Psoas muscle (tissue), 8 donors: Measurements from ENCODE around the gene PLXNC1. TPM values are rescaled to one million over a fixed set of nuclear protein-coding genes. Genes with fewer than 3 reads are reported as not detected.

Source experiments
- ATAC-seq, 4 donors: fragments of 200-7000 bp; cut with Tn5 transposase; one replicate each; pipeline ENCODE4 v1.9.1; 2020; ENCODE audit warnings: moderate library complexity in 3 of 4, mild to moderate bottlenecking in 2 of 4
- DNase-seq, 2 donors: peaks; one replicate each; pipeline ENCODE4 v3.0.0-alpha.2; 2020
- H3K27ac ChIP-seq: fragments of 200-600 bp; one replicate; pipeline ENCODE4 v1.8.0; 2022
- H3K27me3 ChIP-seq, 3 donors: fragments of 200-600 bp in 1 of 3; one replicate each; pipeline versions ENCODE4 v1.6.1 to v1.8.0; 2013 to 2022; ENCODE audit warnings: low read length in 2 of 3, mild to moderate bottlenecking in 2 of 3, moderate library complexity in 1 of 3; ENCODE audit not compliant: insufficient read depth in 3 of 3
- H3K36me3 ChIP-seq, 2 donors: fragments of 200-600 bp in 1 of 2; one replicate each; pipeline versions ENCODE4 v1.6.1 to v1.8.0; 2013 to 2022; ENCODE audit warnings: low read depth in 1 of 2, mild to moderate bottlenecking in 1 of 2, moderate library complexity in 1 of 2; ENCODE audit not compliant: insufficient read depth in 1 of 2
- H3K4me1 ChIP-seq: fragments of 200-600 bp; one replicate; pipeline ENCODE4 v1.8.0; 2022
- H3K4me3 ChIP-seq: fragments of 200-600 bp; one replicate; pipeline ENCODE4 v1.8.0; 2022; ENCODE audit warnings: mild to moderate bottlenecking
- H3K9me3 ChIP-seq: fragments of 200-600 bp; one replicate; pipeline ENCODE4 v1.8.0; 2022
- WGBS, 3 donors: extraction: QIAGEN DNeasy Blood & Tissue Kit; methylation state at CpG; one replicate each; pipeline versions ENCODE4 v1.1.6 to v1.1.7; 2013; 5-methylcytosine and 5-hydroxymethylcytosine counted together
- intact Hi-C, 2 donors: fragments of 100-400 bp; cut with DNase I; formaldehyde crosslinking; loops; one replicate each; pipeline versions ENCODE4 v1.11.0 to v1.14.2; 2022
- polyA plus RNA-seq, 3 donors: library from polyadenylated mRNA; stranded (reverse); fragments of 200-250 nt; gene quantifications; one replicate each; pipeline ENCODE4 v1.2.3, GENCODE V29; 2013
- total RNA-seq, 4 donors: library from RNA; stranded (reverse); fragmentation: NEBNext Ultra II Directional in 2 of 4; extraction: Animal tissue kit (Norgen Biotek cat#: 25700) in 2 of 4; gene quantifications; one replicate each; pipeline versions ENCODE4 v1.2.1 to v1.2.4, GENCODE V29; 2021 to 2023
- TF ChIP-seq, protein P1 (sequence below): fragments of 200-600 bp; IDR thresholded peaks from one replicate; pipeline ENCODE4 v1.8.0; 2022; ENCODE audit warnings: antibody characterized with exemption
- donor health status: healthy with polysubstance abuse.
- donor health status: DM: no; HTN: no; CAD: no; lungs with moderate emphysema.
- donor health status: Bipolar disorder and iron deficiency.
- donor health status: healthy.
- donor health status: DM: yes; HTN: yes; CAD: no.
- donor health status: DM: no; HTN: no; CAD: no.
- donor health status: DM: no; HTN: no; CAD: no.
- donor health status: DM: yes; HTN: yes; CAD: no.

The PLXNC1 gene
- total and polyA plus RNA-seq, 7 donors = 0.18 to 4.0 (median 0.52) TPM

DNA sequence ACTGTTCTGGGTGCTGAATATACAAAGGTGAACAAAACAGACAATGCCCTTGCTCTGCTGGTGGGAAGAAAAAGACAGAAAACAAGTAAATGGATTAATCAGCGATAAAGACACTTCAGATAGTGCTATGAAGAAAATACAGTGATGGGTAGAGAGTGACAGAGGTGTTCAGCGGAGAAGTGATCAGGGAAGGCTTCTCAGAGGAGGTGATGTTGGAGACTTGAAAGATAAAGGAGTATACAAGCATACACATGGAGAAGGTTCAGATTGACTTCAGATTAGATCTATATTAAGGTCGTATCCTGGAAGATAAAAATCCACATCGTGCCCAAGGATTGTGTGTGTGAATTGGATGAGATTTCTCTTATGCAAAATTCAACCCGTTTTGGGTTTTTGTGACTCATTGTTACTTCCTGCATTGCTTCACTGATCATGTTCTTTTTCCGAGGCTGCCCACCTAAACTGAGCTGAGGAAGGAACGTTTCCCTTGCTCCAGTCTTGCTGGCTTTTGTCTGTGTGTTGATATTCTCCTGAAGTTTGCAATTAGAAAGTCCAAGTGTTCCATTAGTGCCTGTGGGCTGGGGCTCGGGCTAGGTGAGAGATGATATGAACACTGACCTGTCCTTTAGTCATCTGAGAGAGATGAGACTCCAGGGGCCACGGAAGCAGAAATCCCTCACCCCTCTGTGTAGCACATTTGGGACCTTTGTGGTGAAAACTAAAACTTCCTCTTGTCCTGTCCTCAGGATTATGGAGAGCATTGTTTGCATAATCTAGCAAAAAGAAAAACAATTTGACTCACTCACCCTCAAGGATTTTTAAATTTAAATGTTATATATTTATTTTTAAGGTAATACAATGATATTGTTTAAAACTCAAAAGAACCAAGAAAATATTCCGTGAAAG lies 27.6 kb downstream of the PLXNC1 start:
- WGBS, 3 donors = 68 to 69% (median 68%) methylated on average over 10 of the region's 10 CpGs

DNA sequence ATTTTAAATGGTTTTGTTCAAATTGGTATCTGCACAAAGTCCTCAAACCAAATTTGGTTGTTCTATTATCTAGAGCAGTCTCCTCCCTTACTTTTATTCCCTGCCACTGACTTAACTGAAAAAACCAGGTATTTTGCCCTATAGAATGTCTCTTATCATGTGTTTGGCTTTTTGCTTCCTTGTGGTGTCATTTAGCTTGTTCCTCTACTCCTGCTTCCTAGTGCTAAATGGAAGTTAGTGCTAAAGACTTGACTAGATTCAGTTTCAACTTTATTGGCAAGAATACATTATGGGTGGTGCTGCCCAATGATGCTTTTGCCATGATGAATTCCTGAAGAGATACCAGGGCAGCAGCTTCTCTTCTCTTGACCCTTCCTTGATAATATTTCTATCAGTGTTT lies 29.7 kb downstream of the PLXNC1 start:
- ATAC-seq = no peak
- Histone ChIP-seq H3K27me3 (no peaks in the 10 kb centered on the region), H3K27ac (no peak overlapping the region), H3K9me3 (peaks cover 7% of the 10 kb centered on the region), H3K4me1 (no peaks in the 10 kb centered on the region), H3K36me3 (no peaks in the 10 kb centered on the region), H3K4me3 (no peak overlapping the region)
- DNase-seq = no peak
- intact Hi-C loops = no loop called here
- TF ChIP-seq, protein P1, sequence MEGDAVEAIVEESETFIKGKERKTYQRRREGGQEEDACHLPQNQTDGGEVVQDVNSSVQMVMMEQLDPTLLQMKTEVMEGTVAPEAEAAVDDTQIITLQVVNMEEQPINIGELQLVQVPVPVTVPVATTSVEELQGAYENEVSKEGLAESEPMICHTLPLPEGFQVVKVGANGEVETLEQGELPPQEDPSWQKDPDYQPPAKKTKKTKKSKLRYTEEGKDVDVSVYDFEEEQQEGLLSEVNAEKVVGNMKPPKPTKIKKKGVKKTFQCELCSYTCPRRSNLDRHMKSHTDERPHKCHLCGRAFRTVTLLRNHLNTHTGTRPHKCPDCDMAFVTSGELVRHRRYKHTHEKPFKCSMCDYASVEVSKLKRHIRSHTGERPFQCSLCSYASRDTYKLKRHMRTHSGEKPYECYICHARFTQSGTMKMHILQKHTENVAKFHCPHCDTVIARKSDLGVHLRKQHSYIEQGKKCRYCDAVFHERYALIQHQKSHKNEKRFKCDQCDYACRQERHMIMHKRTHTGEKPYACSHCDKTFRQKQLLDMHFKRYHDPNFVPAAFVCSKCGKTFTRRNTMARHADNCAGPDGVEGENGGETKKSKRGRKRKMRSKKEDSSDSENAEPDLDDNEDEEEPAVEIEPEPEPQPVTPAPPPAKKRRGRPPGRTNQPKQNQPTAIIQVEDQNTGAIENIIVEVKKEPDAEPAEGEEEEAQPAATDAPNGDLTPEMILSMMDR = no peak

More for the DNA sequence above, 27.6 kb downstream of the PLXNC1 start:
- no peak for DNase-seq
- Histone ChIP-seq H3K4me3 (no peak overlapping the region), H3K27ac (no peak overlapping the region), H3K9me3 (peaks cover 7% of the 10 kb centered on the region), H3K4me1 (no peaks in the 10 kb centered on the region), H3K36me3 (no peaks in the 10 kb centered on the region), H3K27me3 (no peaks in the 10 kb centered on the region)
- TF ChIP-seq, protein P1 = no peak
- ATAC-seq = no peak
- intact Hi-C loops = no loop called here

DNA sequence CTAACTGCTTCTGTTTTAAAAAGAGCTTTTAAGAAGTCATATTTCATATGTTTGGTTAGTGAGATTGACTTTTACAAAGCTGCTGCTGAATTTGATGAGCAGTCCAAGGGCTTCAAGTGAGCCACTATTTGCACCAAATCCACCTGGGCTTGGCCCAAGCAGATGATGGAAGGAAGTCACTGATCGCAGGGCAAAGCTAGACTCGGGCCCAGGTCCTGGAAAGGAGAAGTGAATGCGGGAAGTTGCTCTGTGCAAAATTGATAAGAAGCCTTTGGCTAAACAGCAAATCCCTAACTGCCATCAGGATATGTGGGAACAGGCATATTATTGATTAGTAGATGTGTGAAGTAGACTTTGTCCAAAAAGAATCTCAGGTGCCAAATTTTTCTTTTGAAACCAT lies 30.5 kb downstream of the PLXNC1 start:
- H3K4me3 ChIP-seq = no peak overlapping the region
- DNase-seq = no peak
- intact Hi-C loops = no loop called here
- H3K9me3 ChIP-seq = peaks cover 7% of the 10 kb centered on the region
- no peaks in the 10 kb centered on the region for H3K27me3 ChIP-seq
- H3K27ac ChIP-seq = no peak overlapping the region
- H3K36me3 ChIP-seq = no peaks in the 10 kb centered on the region
- no peak for ATAC-seq
- no peaks in the 10 kb centered on the region for H3K4me1 ChIP-seq
- TF ChIP-seq, protein P1 = no peak
- 87 to 90% (median 88%) methylated on average over 3 of the region's 3 CpGs for WGBS, 3 donors

DNA sequence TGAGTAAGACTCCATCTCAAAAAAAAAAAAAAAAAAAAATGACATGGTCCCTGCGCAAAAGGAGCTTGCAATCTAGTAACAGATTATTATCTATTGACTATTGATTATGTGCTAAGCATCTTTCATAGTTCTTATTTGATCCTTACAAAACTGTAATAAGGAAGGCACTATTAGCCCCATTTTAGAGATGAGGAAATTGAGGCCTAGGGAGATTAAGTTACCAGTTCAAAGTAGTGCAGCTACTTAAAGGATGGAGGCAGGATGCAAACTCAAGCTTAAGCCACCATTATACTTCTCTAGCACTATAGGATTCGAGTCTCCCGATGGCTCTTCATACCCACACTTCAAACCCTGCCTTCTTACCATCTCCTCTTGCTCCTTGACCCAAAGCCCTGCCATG lies 31.3 kb downstream of the PLXNC1 start:
- DNase-seq (no peak), ATAC-seq (no peak)
- TF ChIP-seq, protein P1 = no peak
- peaks cover 7% of the 10 kb centered on the region for H3K9me3 ChIP-seq
- no peaks in the 10 kb centered on the region for H3K36me3 ChIP-seq
- intact Hi-C loops = no loop called here
- H3K4me1 ChIP-seq = no peaks in the 10 kb centered on the region
- no peaks in the 10 kb centered on the region for H3K27me3 ChIP-seq
- H3K27ac ChIP-seq = no peak overlapping the region
- H3K4me3 ChIP-seq = no peak overlapping the region
- 63 to 100% (median 67%) methylated on average over 3 of the region's 3 CpGs for WGBS, 3 donors
